ENCODE measurements around the gene TTYH2.

DNA sequence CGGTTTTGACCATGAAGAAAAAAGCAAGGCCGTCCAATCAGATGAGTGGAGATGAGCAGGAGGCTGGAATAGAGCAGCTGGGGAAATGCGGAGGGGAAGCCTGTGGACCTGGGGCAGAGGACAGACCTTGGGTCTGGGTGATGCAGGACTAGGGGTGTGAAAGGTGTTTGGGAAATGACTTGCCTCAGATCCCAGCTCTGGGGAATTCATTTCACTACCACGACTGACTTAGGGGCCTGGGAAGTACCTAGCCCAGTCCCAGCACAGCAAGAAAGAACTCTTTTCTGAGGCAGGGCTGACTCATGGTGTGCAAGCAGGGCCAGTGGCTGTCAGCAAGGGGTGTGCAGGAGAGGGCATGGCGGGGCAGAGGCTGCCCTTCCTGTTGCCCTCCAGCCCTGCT is 75.4 kb downstream of the TTYH2 start:
- TF ChIP-seq, protein P1, sequence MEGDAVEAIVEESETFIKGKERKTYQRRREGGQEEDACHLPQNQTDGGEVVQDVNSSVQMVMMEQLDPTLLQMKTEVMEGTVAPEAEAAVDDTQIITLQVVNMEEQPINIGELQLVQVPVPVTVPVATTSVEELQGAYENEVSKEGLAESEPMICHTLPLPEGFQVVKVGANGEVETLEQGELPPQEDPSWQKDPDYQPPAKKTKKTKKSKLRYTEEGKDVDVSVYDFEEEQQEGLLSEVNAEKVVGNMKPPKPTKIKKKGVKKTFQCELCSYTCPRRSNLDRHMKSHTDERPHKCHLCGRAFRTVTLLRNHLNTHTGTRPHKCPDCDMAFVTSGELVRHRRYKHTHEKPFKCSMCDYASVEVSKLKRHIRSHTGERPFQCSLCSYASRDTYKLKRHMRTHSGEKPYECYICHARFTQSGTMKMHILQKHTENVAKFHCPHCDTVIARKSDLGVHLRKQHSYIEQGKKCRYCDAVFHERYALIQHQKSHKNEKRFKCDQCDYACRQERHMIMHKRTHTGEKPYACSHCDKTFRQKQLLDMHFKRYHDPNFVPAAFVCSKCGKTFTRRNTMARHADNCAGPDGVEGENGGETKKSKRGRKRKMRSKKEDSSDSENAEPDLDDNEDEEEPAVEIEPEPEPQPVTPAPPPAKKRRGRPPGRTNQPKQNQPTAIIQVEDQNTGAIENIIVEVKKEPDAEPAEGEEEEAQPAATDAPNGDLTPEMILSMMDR (conservative IDR thresholded peaks at IDR 0.05; ENCODE audit: low read depth, low read length) = no peak
- TF ChIP-seq EZH2 (IDR thresholded peaks at IDR 0.05; ENCODE audit: borderline replicate concordance, low read depth, low read length, poor library complexity, severe bottlenecking) = no peak
